ENCODE data around the gene SAXO2.
"Not testable (repeated sequence)": the region's sequence is repeated elsewhere in the genome, so short reads cannot be mapped to it uniquely, and the experiment has no call there.

DNA sequence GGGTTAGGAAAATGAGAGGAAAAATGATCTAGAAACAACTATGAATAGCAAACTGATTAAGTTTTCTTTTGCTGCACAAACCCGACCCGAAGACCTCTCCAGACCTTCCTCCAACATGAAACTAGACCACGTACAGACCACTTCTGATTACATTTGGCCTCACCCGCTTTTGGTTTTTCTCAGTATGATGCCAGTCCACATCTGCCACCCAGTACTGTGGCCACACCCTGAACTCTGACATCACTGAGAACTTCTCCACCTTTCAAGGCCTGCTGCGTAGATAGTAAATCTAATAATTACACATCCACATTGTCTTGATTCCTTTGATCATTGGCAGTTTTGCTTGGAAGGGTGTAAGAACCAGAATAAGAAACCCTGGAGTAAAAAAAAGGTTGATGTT lies 16.7 kb upstream of the SAXO2 start:
- TF ChIP-seq, protein P1, sequence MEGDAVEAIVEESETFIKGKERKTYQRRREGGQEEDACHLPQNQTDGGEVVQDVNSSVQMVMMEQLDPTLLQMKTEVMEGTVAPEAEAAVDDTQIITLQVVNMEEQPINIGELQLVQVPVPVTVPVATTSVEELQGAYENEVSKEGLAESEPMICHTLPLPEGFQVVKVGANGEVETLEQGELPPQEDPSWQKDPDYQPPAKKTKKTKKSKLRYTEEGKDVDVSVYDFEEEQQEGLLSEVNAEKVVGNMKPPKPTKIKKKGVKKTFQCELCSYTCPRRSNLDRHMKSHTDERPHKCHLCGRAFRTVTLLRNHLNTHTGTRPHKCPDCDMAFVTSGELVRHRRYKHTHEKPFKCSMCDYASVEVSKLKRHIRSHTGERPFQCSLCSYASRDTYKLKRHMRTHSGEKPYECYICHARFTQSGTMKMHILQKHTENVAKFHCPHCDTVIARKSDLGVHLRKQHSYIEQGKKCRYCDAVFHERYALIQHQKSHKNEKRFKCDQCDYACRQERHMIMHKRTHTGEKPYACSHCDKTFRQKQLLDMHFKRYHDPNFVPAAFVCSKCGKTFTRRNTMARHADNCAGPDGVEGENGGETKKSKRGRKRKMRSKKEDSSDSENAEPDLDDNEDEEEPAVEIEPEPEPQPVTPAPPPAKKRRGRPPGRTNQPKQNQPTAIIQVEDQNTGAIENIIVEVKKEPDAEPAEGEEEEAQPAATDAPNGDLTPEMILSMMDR (IDR thresholded peaks at IDR 0.05 in 2 of 3, conservative IDR thresholded peaks at IDR 0.05 in 1 of 3; ENCODE audit: control insufficient read depth in 2 of 3, extremely low read depth in 1 of 3, insufficient read depth in 1 of 3, low read depth in 3 of 3, low read length in 3 of 3): not testable (repeated sequence)
- not testable (repeated sequence) for TF ChIP-seq CHD2 (IDR thresholded peaks at IDR 0.05; ENCODE audit: borderline replicate concordance, low read depth, low read length); YY1 (IDR thresholded peaks at IDR 0.05; ENCODE audit: low read depth, low read length); POLR2AphosphoS2 (IDR thresholded peaks at IDR 0.05; ENCODE audit: low read depth, low read length); SPI1 (IDR thresholded peaks at IDR 0.05; ENCODE audit: borderline replicate concordance, insufficient read depth, low read depth, low read length); SIN3A (IDR thresholded peaks at IDR 0.05; ENCODE audit: low read depth, low read length); POLR2AphosphoS5 (IDR thresholded peaks at IDR 0.05; ENCODE audit: low read length); IKZF2 (IDR thresholded peaks at IDR 0.05); TARDBP (IDR thresholded peaks at IDR 0.05; ENCODE audit: borderline replicate concordance); NBN (IDR thresholded peaks at IDR 0.05)
- TF ChIP-seq, protein P2, sequence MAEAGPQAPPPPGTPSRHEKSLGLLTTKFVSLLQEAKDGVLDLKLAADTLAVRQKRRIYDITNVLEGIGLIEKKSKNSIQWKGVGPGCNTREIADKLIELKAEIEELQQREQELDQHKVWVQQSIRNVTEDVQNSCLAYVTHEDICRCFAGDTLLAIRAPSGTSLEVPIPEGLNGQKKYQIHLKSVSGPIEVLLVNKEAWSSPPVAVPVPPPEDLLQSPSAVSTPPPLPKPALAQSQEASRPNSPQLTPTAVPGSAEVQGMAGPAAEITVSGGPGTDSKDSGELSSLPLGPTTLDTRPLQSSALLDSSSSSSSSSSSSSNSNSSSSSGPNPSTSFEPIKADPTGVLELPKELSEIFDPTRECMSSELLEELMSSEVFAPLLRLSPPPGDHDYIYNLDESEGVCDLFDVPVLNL (IDR thresholded peaks at IDR 0.05; ENCODE audit: low read depth, low read length): not testable (repeated sequence)
